ENCODE results near the gene ATXN1L. TPM values are rescaled to one million over a fixed set of nuclear protein-coding genes. Genes with fewer than 3 reads are reported as not detected.

ATXN1L gene
- total RNA-seq, 1 experiment from 2014 or later: 18.2 TPM

DNA sequence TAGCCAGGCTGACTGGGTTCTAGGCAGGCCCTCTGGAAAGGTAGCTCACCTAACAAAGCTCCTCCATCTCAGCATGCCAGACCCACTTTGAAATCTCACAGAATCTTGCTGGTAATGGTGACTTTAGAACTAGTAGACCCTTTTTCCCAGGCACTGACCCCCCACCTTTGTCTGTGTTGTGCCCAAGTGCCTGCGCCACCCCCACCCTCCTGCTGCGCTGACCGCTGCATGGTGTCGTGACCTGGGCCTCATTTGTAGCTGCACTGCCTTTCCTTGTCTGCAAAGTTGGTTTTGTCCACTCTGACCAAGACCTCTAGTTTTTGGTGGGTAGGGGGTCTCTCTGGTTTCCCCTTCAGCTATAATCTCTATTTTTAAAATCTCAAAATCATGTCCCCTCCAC is 6.8 kb downstream of the ATXN1L start:
- Mint-ChIP-seq H3K4me3 (ENCODE audit: unreplicated experiment) (no peak overlapping the region), H3K27ac (ENCODE audit: low read depth, unreplicated experiment) (no peak overlapping the region), H3K9me3 (ENCODE audit: unreplicated experiment) (no peaks in the 10 kb centered on the region), H3K27me3 (ENCODE audit: insufficient read depth, unreplicated experiment) (no peaks in the 10 kb centered on the region), H3K36me3 (ENCODE audit: insufficient read depth, unreplicated experiment) (peaks cover 51% of the 10 kb centered on the region), H3K4me1 (ENCODE audit: insufficient read depth, unreplicated experiment) (peaks cover 10% of the 10 kb centered on the region)
- no peak for DNase-seq (ENCODE audit: unreplicated experiment)
- TF ChIP-seq, protein P1, sequence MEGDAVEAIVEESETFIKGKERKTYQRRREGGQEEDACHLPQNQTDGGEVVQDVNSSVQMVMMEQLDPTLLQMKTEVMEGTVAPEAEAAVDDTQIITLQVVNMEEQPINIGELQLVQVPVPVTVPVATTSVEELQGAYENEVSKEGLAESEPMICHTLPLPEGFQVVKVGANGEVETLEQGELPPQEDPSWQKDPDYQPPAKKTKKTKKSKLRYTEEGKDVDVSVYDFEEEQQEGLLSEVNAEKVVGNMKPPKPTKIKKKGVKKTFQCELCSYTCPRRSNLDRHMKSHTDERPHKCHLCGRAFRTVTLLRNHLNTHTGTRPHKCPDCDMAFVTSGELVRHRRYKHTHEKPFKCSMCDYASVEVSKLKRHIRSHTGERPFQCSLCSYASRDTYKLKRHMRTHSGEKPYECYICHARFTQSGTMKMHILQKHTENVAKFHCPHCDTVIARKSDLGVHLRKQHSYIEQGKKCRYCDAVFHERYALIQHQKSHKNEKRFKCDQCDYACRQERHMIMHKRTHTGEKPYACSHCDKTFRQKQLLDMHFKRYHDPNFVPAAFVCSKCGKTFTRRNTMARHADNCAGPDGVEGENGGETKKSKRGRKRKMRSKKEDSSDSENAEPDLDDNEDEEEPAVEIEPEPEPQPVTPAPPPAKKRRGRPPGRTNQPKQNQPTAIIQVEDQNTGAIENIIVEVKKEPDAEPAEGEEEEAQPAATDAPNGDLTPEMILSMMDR (IDR thresholded peaks at IDR 0.05; ENCODE audit: unreplicated experiment): no peak
- ChIA-PET CTCF (interaction anchor here (0.6 to 1.8 kb wide), 2 partner anchors 19 to 31 kb away, joined by 3 to 9 read pairs; no protein-coding TSS in a partner anchor), POLR2A (no interaction called here)
- BruUV-seq (replicated peaks): no TSS peak
- intact Hi-C loops (cut with micrococcal nuclease): no loop called here

DNA sequence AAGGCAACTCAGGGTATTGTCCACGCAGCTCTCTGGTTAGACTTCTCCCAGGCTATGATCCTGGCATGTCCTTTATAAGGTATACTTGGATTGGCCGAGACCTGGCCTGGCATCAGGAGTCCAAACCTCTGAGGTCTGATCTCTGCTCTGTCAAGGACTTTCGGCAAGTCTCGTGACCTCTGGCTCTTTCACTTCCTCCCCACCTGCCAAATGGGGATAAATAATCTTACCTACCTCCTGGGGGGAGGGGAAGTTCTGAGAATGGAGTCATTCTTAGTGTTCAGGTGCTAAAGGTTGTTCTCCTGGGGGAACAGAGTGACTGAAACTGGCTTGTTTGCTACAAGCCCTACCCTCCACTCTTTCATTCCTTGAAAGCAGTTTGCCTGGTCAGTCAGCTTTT is 7.6 kb downstream of the ATXN1L start:
- peaks cover 4% of the 10 kb centered on the region for H3K4me1 Mint-ChIP-seq (ENCODE audit: insufficient read depth, unreplicated experiment)
- TF ChIP-seq, protein P1 (IDR thresholded peaks at IDR 0.05; ENCODE audit: unreplicated experiment): no peak
- ChIA-PET CTCF (interaction anchor here (0.5 to 1.8 kb wide), 3 partner anchors 18 to 214 kb away, joined by 3 to 9 read pairs (median 3); no protein-coding TSS in a partner anchor), POLR2A (no interaction called here)
- no peaks in the 10 kb centered on the region for H3K27me3 Mint-ChIP-seq (ENCODE audit: insufficient read depth, unreplicated experiment)
- peaks cover 46% of the 10 kb centered on the region for H3K36me3 Mint-ChIP-seq (ENCODE audit: insufficient read depth, unreplicated experiment)
- no peak for DNase-seq (ENCODE audit: unreplicated experiment)
- H3K4me3 Mint-ChIP-seq (ENCODE audit: unreplicated experiment): no peak overlapping the region
- intact Hi-C loops (cut with micrococcal nuclease): no loop called here
- no peak overlapping the region for H3K27ac Mint-ChIP-seq (ENCODE audit: low read depth, unreplicated experiment)
- no peaks in the 10 kb centered on the region for H3K9me3 Mint-ChIP-seq (ENCODE audit: unreplicated experiment)
- BruUV-seq (replicated peaks): no TSS peak

DNA sequence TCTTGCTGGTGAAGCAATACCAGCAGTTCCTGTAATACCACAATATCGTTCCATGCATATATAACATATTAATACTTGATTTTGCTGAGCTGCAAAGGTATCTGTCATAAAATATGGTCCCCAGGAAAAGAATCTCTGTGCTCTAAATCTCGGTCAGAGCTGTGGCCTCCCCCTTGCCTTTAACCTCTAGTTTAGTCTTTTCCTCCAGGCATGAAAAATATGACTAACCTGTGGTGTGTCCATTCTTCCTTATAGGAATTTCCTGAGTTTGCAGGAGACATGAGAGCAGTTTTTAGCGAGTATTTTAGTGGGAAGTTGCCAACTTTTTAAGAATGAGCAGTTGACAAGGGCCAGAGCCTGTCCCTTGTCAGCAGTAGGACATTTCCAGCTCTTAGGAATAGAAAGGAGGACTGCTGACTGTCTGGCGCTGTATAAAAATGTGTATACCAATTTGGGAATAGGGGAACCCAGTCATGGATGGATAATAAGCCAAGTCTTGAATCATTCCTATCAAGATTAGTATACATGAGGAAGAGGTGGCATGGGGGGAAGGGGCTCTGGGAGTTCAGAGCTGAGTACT is 8.7 kb downstream of the ATXN1L start:
- POLR2A ChIA-PET: interaction anchor here (2.8 kb wide), 1 partner anchor 9 kb away, joined by 11 read pairs; the partner anchor contains the start of gene ATXN1L
- Mint-ChIP-seq H3K9me3 (ENCODE audit: unreplicated experiment) (no peaks in the 10 kb centered on the region), H3K27ac (ENCODE audit: low read depth, unreplicated experiment) (no peak overlapping the region), H3K36me3 (ENCODE audit: insufficient read depth, unreplicated experiment) (peaks cover 36% of the 10 kb centered on the region), H3K4me1 (ENCODE audit: insufficient read depth, unreplicated experiment) (no peaks in the 10 kb centered on the region), H3K4me3 (ENCODE audit: unreplicated experiment) (no peak overlapping the region), H3K27me3 (ENCODE audit: insufficient read depth, unreplicated experiment) (no peaks in the 10 kb centered on the region)
- intact Hi-C loops (cut with micrococcal nuclease): no loop called here
- CTCF ChIA-PET: interaction anchor here (1.1 kb wide), 1 partner anchor 10 kb away, joined by 4 read pairs; no protein-coding TSS in a partner anchor
- TF ChIP-seq, protein P1 (IDR thresholded peaks at IDR 0.05; ENCODE audit: unreplicated experiment): no peak
- DNase-seq (ENCODE audit: unreplicated experiment): no peak
- BruUV-seq (replicated peaks): no TSS peak

DNA sequence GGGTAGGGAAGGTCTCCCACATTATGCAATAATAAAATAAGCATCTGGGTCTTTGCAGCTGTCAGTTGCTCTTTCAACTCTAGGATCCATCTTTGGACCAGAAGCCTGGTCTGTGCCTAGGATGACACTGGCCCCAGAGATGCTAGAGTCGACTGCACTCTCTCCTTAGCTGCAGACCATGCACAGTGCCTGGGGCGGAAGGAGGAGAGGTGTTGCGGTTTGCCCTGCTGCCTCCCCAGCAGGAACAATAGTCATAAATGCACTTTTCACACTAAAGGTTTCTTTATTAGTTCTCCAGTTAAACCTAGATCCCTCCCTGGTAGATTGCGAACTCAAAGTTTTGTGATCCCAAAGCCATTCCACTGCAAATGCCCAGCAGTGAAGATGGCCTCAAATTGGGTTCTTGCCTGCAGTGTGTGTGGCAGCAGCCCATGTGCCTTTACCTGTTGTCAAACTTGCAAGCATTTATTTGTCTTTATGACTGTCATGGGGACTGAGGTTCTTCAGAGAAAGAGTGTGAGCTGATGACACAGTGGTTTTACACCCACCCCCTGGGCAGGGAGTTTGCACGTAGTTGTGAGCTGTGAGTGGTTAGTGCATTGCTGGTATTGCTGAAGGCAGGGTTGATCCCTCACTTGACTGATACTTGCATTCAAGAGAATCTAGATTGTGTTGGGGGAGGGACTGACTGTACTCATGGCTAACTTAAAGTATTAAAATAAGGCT is 10.3 kb downstream of the ATXN1L start:
- ChIA-PET CTCF (interaction anchor here (1.1 to 1.5 kb wide), 3 partner anchors 8 to 26 kb away, joined by 3 to 4 read pairs (median 4); no protein-coding TSS in a partner anchor), POLR2A (interaction anchor here (2.8 kb wide), 1 partner anchor 10 kb away, joined by 11 read pairs; the partner anchor contains the start of gene ATXN1L)
- H3K27me3 Mint-ChIP-seq (ENCODE audit: insufficient read depth, unreplicated experiment): no peaks in the 10 kb centered on the region
- no peak for DNase-seq (ENCODE audit: unreplicated experiment)
- H3K4me3 Mint-ChIP-seq (ENCODE audit: unreplicated experiment): no peak overlapping the region
- TF ChIP-seq, protein P1 (IDR thresholded peaks at IDR 0.05; ENCODE audit: unreplicated experiment): no peak
- H3K36me3 Mint-ChIP-seq (ENCODE audit: insufficient read depth, unreplicated experiment): peaks cover 25% of the 10 kb centered on the region
- H3K4me1 Mint-ChIP-seq (ENCODE audit: insufficient read depth, unreplicated experiment): no peaks in the 10 kb centered on the region
- no peak overlapping the region for H3K27ac Mint-ChIP-seq (ENCODE audit: low read depth, unreplicated experiment)
- no TSS peak for BruUV-seq (replicated peaks)
- no peaks in the 10 kb centered on the region for H3K9me3 Mint-ChIP-seq (ENCODE audit: unreplicated experiment)
- intact Hi-C loops (cut with micrococcal nuclease): no loop called here
